HG03442 (cell line): ENCODE results near the gene FAM76A.

Experiments
- ATAC-seq: cut with Tn5 transposase; IDR thresholded peaks from one replicate; pipeline ENCODE4 v1.9.1; 2021; ENCODE audit warnings: mild to moderate bottlenecking, moderate library complexity; ENCODE audit not compliant: unreplicated experiment

The FAM76A gene

DNA sequence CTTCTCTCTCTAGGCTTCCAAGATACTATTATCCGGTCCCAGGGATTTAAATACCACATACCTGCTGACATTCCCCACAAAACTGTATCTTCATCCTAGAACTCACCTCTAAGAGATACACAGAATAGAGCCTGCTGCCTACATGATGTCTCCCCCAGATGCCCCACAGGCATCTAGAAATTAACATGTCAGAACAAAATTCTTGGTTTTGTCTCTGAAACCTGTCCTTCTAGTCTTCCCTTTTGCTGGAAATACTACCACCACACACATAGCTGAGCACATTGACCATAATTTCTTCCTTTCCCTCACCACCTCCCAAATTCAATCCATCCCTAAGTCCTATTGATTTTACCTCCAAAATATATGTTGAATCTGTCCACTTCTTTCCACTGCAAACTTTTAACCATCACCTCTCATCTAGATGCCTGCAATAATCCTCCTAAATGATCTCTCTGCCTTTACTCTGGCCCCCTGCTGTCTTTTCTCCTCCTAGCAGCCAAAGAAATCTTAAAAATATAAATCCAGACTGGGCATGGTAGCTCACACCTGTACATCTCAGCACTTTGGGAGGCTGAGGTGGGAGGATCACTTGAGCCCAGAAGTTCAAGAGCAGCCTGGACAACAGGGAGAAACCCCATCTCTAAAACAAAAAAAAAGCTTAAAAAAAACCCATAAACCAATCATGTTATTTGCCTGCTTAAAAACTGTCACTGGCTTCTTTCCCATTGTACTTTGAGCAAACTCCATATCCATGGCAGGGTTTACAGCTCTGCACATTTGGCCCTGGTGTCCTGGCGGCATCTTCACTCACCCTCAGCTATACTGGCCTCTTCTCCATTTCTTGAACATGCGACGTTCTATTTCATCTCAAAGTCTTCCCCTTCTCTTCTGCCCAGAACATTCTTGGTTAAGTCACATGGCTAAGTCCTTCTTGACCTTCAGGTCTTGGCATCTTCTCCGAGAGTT lies 6.2 kb upstream of the FAM76A start:
- no peak for ATAC-seq

DNA sequence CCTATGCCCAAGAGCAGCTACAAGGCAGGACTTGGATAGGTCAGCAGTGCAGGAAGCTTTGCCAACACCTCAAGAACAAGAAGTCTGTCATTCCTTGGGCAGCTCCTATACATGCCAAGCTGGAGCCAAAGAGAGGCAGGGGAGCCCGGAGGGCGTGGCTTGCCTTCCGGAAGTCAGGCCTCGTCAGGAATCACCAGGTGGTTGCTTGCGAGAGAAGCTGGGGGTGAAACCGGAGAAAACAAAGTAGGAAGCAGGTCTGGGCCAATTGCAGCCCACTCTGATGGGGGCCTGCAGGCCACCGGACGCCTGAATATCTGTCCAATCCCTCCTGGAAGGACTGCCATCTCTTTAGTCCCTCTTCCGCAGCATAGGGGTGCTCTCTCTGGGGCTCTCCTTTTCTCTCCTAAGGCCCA lies 794 bp upstream of the FAM76A start:
- no peak for ATAC-seq

DNA sequence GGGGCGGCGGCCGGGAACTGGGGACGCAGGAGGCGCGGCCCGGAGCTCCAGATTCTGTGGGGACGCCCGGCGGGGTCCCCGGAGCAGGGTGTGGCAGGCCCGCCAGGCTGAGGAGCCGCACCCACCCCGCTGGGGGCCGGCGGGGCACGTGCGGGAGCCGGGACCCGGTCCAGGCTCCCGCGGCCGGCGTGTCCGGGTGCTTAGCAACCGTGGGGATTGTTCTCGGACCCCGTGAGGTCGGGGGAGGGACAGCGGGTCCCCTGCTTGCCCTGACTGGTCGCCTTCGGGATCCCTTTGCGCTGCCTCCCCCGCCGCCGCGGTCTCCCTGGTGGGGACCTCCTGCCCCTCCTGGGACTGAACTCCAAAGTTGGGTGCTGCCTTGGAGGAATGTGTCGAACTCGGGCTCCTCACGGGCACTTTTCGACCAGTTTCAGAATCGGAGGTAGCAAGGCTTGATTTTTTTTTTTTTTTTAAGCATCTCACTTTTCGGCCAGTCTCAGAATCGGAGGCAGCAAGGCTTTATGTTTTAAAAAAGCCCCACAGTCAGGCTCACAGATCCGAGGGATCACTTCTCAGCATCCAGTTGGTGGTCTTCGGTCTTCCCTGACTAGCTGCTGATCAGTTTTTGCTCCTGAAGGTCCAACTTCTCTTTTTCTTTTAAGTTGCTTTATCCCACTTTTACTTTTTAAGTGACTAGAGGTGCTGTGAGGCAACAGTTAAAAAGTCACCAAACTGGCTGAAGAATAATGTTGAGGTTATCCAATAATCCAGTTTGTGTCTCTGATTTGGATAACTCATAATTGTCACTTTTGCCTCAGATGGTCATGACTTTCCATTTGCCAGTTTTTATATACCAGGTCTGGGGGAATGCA lies 648 bp downstream of the FAM76A start:
- ATAC-seq = no peak

DNA sequence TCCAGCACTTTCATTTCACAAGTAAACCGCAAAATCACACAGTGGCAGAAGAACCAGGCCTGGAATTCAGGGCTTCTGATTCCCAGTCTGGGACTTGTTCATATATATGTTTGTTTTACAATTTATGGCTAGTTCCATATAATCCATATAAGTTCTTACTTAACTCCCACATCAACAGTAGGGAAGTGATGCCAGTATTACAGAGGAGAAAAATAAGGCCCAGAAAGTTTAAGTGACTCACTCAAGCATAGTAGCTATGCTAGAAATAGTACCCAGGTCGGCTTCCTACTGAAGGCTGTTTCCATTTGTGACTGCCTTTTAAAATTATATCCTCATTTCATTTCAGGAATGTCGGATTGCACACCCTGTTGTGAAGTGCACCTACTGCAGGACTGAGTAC lies 1.4 kb downstream of the FAM76A start:
- ATAC-seq = no peak

DNA sequence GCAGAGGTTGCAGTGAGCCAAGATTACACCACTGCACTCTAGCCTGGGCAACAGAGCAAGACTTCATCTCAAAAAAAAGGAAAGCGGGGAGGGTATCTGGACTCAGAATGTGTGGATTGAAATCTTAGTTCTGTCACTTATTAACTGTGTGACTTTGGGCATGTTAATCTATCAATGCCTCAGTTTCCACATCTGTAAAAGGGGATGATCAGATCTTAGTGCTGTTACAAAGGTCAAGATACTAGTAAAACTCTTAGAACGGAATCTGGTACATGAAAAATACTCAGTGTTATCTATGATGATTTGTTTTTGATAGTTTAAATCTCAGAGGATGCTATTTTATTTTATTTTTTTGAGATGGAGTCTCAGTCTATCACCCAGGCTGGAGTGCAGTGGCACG lies 10.5 kb downstream of the FAM76A start:
- no peak for ATAC-seq

DNA sequence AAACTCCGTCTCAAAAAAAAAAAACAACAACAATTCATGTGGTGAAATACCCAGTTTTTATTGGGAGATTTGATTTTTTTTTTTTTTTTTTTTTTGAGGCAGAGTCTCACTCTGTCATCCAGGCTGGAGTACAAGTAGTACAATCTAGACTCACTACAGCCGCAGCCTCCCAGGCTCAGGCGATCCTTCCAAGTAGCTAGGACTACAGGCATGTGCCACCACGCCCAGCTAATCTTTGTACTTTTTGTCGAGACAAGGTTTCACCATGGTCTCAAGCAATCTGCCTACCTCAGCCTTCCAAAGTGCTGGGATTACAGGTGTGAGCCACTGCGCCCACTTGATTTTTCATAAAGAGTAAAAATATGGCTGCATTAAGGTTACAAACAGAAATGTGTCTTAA lies 15.4 kb downstream of the FAM76A start:
- no peak for ATAC-seq

DNA sequence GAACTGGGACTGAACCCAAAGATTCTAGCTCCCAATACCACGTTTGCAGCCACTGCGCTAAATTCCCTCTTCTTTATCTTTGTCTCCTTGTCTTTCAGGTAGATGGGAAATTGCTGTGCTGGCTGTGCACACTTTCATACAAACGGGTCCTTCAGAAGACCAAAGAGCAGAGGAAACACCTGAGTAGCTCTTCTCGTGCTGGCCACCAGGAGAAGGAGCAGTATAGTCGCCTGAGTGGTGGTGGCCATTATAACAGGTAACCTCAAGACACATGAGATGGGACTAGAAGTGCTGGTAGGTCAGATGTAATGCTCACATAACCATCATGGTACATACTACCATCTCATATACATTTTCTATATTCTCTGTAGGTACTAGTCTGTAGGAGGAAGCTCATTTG lies 18.8 kb downstream of the FAM76A start:
- ATAC-seq = no peak

DNA sequence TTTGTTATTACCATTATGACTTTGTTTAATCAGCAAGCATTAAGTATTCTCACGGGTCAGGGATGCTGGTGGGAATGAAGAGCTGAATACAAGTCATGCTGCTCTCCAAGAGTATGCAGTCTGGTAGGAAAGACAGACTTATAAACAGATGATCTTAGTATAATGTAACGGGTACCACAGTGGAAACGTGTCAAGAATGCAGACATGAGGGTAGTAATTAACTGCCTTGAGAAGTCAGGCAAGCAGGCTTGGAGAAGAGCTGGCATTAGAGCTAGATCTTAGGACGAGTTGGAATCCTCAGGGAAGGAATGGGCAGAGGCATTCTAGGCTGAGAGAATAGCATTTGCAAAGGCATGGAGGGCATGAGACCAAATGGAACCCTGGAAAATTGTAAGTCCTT lies 19.7 kb downstream of the FAM76A start:
- ATAC-seq = no peak

DNA sequence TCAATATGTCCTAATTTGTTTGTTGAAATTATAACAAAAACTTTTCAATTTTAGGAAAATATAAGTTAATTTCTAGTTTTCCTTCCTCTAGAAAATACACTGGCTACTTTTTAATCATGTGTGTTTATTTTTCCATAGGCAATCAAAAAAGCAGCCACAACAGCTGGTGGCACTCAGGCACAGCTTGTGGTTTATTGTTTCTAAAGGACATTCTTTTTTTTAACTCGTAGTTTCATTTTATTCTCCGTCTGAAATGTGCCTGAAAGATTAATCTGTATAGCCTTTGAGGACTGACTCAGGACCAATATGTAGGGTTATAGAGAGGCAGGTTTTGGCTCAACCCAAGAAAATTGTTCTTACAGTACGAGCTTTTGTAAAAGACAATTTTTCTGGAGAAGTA lies 26.6 kb downstream of the FAM76A start:
- no peak for ATAC-seq

DNA sequence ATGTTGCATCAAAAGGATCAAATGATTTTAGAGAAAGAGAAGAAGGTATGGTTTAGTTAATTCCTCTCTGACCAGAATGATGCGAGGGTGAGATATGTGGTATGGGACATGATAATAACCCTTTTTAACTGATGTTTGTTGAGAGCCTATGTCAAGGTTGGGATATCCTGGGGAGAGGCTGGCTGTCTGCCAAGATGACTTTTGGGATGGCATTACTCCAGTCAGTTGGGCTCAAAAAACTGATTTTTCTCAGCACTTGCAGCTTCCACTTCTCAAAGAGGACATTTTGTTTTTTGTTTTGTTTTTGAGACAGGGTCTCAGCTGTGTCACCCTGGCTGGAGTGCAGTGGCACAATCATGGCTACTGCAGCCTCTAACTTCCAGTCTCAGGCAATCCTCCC lies 29.5 kb downstream of the FAM76A start:
- no peak for ATAC-seq

DNA sequence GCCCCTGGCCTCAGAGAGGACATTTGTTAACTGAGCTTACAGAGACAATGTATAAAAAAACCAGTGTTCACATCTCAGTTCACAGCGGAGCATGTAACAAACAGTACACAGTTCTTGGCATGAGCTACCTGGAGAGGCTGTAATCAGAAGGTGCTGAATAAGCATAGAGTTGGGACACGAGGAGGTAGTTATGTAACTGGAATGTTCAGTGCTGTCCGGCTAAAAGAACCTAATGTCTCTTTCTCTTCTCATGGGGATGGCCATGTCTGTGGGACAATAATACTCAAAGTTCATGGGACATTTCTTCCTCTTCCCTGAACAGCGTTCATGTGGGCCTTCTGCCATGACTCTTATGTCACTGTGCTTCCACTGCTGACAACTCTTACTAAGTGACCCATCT lies 30.1 kb downstream of the FAM76A start:
- ATAC-seq = no peak

DNA sequence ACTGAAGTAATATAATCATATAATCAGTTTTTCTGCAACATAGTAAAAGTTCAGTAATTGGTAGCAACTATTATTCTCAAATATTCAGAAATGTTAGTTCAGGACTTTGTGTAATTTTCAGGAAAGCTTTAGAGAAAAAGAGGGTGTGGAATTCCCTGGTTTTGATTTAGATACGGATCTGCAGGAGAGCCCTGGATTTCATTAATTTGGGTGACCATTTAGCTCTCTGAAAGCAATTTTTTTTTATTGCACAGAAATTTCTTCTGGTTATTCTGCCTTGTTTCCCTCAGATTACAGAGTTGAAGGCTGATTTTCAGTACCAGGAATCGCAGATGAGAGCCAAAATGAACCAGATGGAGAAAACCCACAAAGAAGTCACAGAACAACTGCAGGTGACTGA lies 33.5 kb downstream of the FAM76A start:
- ATAC-seq = no peak

DNA sequence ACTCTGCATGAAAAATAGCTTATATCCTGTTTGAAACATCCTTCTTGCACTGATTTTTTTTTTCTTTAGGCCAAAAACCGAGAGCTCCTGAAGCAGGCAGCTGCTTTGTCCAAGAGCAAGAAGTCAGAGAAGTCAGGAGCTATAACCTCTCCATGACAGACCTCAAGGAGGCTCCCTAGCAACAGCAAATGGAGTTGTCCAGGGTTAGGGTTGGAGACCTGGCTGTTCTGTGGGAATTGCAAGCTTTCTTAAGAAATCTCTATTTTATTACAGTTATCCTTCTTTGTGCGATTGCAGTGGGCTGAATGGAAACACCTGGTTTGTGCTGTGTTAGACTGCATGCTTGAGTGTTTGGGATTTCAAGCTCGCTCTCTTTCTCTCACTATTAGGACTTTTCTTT lies 34.7 kb downstream of the FAM76A start:
- no peak for ATAC-seq

DNA sequence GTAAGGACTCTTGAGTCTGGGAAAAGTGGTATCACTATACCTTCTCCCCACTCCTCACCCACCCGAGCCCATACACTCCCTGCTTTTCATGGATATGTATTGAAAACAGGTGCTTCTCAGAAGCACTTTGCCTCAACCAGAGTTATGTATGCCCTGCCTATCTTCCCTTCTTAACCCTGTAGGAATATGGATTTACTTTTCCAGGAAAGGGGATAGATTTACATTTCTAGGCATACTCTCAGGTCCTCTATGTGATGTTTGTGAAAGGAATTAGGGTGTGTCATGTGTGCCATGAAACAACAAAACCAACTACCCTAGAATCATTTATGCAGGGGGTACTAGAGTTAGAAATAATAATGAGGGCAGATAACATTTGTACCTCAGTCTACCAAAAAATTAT lies 36.3 kb downstream of the FAM76A start:
- ATAC-seq = no peak

DNA sequence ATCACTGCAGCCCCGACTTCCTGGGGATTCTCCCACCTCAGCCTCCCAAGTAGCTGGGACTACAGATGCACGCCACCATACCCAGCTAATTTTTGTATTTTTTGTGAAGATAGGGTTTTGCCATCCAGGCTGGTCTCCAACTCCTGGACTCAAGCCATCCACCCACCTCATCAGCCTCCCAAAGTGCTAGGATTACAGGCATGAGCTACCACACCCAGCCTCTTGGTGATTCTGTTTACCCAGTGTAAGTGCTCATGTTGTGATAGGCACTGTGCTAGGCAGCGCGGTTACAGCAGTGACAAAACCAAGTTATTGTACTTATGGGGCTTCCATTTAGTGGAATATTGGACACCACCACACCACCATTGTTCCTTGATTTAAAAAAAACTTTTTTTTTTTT lies 37.6 kb downstream of the FAM76A start:
- no peak for ATAC-seq

DNA sequence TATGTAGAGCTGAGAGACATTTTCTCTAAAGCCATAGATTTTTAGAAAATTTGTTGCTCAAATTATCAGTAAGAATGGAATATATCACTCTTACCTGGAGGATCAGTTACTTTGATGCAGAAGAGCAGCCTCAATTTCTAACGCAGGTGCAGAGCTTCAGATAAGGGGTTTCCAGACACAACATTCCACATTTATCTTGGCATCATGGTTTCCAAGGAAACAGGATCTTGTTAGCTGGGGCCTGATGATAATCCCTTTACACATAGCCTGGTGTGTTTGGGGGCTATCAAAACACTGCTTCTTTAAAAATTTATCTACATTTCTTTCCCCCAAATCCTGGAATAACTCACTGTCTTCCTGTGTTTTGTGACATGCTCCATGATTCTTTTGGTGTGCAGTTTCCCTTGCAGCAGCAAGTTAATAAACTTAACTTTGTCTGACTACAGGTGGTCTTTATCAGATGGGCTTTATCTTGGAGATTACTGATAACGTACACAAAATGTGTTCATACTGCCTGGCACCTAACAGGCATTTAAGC lies 44.6 kb downstream of the FAM76A start:
- no peak for ATAC-seq

DNA sequence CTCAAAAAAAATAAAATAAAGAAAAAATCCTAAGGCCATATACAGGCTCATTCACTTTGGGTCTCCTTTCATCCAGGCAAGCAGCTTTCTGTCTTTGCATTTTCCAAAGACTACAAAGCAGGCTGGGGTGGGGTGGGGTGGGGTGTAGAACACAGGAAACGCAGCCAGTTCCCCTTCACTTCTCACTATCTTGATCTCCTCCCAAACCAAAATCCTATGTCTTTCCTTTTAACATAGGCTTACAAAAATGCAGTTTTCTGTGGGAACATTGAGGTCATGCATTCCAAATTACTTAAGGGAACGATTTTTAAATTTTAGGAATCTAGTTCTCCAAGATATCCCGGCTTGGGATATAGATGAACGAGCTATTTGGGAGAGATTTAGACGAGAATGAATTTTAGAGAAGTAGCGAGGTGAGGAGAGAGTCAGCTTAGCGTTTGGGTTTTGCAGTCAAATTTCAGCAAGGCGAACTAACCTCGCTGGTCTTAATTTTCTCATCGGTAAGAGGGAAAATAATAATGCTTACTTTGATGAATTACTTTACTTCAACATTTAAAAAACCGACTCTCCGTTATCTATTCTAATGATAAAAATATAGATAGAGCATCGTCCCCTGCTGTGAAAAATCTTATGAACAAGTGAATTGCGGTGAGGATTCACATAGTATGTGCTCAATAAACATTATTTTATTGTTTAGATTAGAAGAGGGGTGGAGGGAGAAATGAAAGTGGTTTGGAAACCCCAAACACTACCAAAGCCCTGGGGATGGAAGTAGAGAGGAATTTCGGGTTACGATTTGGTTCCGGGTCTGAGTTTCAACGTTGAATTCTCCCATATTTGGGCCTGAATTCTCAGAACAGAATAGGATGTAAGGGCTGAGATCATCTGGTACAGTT lies 46.5 kb downstream of the FAM76A start:
- ATAC-seq = no peak

DNA sequence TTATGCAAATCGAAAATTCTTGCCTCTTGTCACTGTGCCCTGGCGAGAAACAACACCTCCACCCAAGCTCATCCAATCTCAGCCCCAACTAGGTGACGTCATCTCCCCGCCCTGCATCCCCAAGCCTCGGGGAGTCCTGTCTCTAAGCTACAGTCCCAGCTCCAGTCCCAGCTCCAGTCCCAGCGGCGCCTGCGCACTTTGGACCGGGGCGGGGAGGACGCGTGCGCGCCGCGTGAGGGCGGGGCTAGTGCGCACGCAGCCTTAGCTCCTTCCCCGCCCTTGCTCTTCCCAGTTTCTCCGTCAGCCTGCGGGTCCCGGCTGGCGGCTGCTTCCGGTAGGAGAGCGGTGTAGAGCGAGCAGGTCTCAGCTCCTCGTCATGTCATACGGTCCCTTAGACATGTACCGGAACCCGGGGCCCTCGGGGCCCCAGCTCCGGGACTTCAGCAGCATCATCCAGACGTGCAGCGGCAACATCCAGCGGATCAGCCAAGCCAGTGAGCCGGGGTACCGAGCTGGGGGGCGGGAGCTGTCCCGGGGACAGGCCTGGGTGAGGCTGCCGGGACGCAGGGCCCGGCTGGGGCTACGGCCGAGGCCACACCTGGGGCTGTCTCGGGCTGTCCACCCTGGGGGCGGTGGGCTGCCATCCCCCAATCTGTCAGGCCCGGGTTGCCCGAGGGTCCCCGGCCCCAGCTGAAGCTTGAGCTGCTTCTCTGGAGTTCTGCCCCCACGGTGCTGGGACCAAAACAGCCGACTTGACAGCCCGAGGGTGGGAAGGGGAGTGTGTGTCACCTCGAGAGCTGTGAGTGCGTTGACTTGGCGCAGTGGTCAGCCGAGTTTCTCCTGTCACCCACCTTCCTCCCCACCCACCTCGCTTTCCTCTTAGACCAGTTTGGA lies 47.4 kb downstream of the FAM76A start, which contains the start of gene STX12:
TSS of gene STX12 (plus strand) at position 288 of the 894 bp plus-strand sequence. CDS start at position 377, 89 bp downstream.
- peak; percentile 90 for ATAC-seq

DNA sequence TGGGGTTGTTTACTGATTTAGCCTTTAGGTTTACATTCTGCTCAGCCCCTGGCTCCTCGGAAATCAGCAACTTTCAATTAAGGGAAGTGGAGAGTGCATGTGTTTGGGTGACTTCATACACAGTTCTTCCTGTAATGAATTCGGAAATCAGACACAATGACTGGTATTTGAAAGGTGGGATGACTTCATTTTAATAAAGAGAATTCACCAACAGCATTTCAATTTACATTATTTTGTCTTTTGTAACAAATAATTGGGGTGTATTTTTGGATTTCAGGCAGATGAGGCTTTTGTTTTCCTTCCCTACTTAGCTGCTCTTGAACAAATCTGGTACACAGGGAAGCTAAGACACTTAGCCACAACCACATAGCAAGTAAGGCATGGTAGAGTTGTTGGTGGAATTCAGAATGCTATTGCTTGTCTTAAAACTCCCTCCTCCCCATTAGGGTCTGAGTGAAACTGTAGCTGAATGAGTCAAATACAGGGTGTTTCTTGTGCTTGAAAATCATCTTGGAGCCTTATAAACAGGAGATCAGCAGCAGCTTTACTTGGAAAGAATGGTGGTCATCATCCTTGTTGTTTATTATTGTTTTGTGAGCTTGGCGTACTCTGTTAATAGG lies 48.2 kb downstream of the FAM76A start:
- no peak for ATAC-seq
